ENCODE results near the gene HDHD5.

Gene HDHD5

GRCh38 chr22:17137170-17137569, 21.9 kb downstream of the HDHD5 start (continued):
- TF ChIP-seq TSHZ2 (CRISPR knock-in tag; IDR thresholded peaks at IDR 0.05) (no peak), CSDC2 (CRISPR knock-in tag; IDR thresholded peaks at IDR 0.05) (no peak), ZFP3 (CRISPR knock-in tag; IDR thresholded peaks at IDR 0.05) (no peak), BACH2 (CRISPR knock-in tag; IDR thresholded peaks at IDR 0.05; ENCODE audit: borderline replicate concordance) (no peak), GLIS3 (CRISPR knock-in tag; IDR thresholded peaks at IDR 0.05) (no peak), OSR1 (CRISPR knock-in tag; IDR thresholded peaks at IDR 0.05) (no peak), PPARA (CRISPR knock-in tag; IDR thresholded peaks at IDR 0.05; ENCODE audit: borderline replicate concordance) (no peak), SNAI2 (CRISPR knock-in tag; IDR thresholded peaks at IDR 0.05) (no peak)

GRCh38 chr22:17135153-17135760, 23.8 kb downstream of the HDHD5 start:
- ATAC-seq = no peak
- TF ChIP-seq PPARA (CRISPR knock-in tag; IDR thresholded peaks at IDR 0.05; ENCODE audit: borderline replicate concordance) (no peak), POU6F1 (CRISPR knock-in tag; IDR thresholded peaks at IDR 0.05; ENCODE audit: borderline replicate concordance, low read depth) (no peak), RARB (CRISPR knock-in tag; IDR thresholded peaks at IDR 0.05) (no peak), ZNF565 (CRISPR knock-in tag; conservative IDR thresholded peaks at IDR 0.05; ENCODE audit: low read depth) (no peak), ARNTL (CRISPR knock-in tag; IDR thresholded peaks at IDR 0.05; ENCODE audit: borderline replicate concordance, low read depth) (no peak), CSDC2 (CRISPR knock-in tag; IDR thresholded peaks at IDR 0.05) (no peak), ZFP3 (CRISPR knock-in tag; IDR thresholded peaks at IDR 0.05) (no peak), BACH2 (CRISPR knock-in tag; IDR thresholded peaks at IDR 0.05; ENCODE audit: borderline replicate concordance) (no peak), TOX (CRISPR knock-in tag; IDR thresholded peaks at IDR 0.05; ENCODE audit: borderline replicate concordance) (no peak), ZFP30 (CRISPR knock-in tag; IDR thresholded peaks at IDR 0.05) (no peak), ESRRG (CRISPR knock-in tag; IDR thresholded peaks at IDR 0.05) (no peak), GLIS3 (CRISPR knock-in tag; IDR thresholded peaks at IDR 0.05) (no peak), PATZ1 (CRISPR knock-in tag; IDR thresholded peaks at IDR 0.05; ENCODE audit: borderline replicate concordance) (no peak), TSHZ2 (CRISPR knock-in tag; IDR thresholded peaks at IDR 0.05) (no peak), TCF4 (CRISPR knock-in tag; IDR thresholded peaks at IDR 0.05; ENCODE audit: borderline replicate concordance) (no peak), SNAI2 (CRISPR knock-in tag; IDR thresholded peaks at IDR 0.05) (no peak), ZNF70 (CRISPR knock-in tag; IDR thresholded peaks at IDR 0.05) (no peak)

GRCh38 chr22:17133137-17133536, 25.9 kb downstream of the HDHD5 start:
- ATAC-seq = no peak
- no peak for TF ChIP-seq TCF4 (CRISPR knock-in tag; IDR thresholded peaks at IDR 0.05; ENCODE audit: borderline replicate concordance)
- TF ChIP-seq RARB (CRISPR knock-in tag; IDR thresholded peaks at IDR 0.05) = no peak
- no peak for TF ChIP-seq ZFP3 (CRISPR knock-in tag; IDR thresholded peaks at IDR 0.05)
- no peak for TF ChIP-seq ESRRG (CRISPR knock-in tag; IDR thresholded peaks at IDR 0.05)
- no peak for TF ChIP-seq TOX (CRISPR knock-in tag; IDR thresholded peaks at IDR 0.05; ENCODE audit: borderline replicate concordance)
- TF ChIP-seq CSDC2 (CRISPR knock-in tag; IDR thresholded peaks at IDR 0.05) = no peak
